Stimulated activated naive CD8-positive, alpha-beta T cell treated with anti-CD3 and anti-CD28 coated beads, Interleukin-15, Interleukin-2, amounts not matched to agents 100 U/mL and 50 U/mL, for 24 hours (primary cell): ENCODE results near the gene ALPI.
A peak's percentile ranks its signal among the peaks of the same experiment; 100 is the strongest.
"Not testable (repeated sequence)": the region's sequence is repeated elsewhere in the genome, so short reads cannot be mapped to it uniquely, and the experiment has no call there.

ENCODE experiments used
- ATAC-seq: fragments of 150-1000 bp; cut with Tn5 transposase; one replicate; pipeline ENCODE4 v1.10.0; 2021
- DNase-seq: peaks from one replicate; pipeline ENCODE4 v3.0.0; 2021

ALPI gene

DNA sequence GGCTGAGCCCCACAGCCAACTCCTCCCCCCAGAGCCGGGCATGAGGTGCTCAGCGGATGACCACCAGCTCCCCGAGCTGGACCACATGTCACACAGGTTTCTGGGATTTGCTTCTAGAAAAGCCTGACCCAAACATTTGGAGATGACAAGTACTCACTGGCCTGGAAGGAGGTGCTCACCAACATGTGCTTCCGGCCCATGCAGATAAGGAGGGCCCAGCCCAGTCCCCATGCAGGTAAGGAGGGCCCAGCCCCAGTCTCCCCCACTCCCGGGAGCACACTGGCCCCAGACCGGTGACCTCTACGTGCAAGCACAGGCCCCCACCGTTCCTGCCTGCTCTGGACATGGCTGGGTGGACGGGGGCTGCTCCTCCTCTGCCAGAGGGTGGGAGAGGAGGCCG, 14.0 kb upstream of the ALPI start:
- ATAC-seq: not testable (repeated sequence)

DNA sequence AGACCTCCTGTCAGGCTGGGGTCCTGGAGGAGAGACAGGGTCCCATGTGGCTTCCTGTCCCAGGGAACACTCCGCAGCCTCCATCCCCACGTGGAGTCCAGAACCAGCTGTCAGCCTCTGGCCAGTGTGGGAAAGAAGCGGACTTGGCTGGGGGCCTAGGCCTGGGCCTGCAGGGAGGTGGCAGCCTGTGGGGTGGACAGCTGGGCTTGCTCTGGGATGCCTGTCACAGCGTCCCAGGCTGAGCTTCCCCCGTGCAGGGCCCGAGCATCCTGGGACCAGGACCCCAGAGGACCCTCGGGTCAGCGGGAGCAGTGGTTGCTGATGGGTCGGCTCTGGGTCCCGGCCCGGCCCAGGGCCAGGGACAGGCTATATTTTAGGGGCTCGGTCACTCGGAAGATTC, 13.5 kb upstream of the ALPI start:
- not testable (repeated sequence) for DNase-seq, ATAC-seq

More for the DNA sequence above, 14.0 kb upstream of the ALPI start:
- DNase-seq: not testable (repeated sequence)

DNA sequence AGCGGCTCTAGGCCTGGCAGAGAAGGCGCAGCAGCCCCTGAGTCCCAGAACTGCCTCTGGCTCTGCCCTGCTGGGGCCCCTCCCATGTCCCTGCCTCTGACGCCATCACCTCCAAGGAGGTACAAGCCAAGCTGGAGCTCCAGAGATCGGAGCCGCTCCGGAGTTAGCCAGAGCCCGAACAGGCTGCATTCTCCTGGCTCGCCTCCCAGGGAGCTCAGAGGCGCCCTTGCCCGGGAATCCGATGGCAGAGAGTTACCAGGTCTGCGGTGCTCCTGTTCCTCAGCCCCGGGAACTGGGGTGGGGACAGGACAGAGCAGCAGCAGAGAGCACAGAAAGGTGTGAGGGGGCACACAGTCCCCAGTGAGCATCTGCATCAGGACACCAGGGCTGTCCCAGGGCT, 12.9 kb upstream of the ALPI start:
- ATAC-seq, DNase-seq: not testable (repeated sequence)

DNA sequence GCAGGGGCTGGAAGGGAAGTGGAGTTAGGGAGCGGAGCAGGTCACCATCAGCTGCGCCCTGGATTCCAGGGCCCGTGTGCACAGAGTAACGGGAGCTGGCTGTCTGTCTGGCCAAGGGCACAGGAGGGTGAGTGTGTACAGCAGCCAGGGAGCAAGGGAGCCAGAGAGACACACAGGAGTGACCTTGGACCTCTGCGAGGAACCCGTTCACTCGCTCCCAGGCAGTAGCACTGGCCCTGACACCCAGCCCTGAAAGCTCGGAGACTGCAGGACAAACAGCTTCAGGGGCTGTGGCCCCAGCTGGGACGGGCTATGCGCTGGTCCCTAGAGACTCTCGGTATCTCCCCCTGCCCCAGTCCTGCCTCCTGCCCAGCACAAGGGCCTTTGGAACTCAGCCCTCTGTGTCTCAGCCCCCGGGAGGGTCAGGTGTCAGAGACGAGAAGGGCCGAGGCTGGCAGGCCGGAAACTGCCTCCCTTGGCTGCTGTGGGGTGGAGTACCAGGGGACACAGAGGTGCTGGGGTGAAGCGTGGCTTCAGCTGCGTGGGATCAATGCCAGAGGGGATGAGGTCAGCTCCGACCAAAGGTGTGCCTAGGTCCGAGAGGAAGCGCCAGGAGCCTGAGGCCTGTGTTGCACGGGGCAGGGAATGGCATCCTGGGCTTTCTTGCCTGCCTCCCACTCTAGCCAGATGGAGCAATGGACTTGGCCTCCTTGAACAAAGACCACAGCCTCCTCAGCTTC, 12.1 kb upstream of the ALPI start:
- not testable (repeated sequence) for ATAC-seq, DNase-seq

- peak; percentile 64 for ATAC-seq
- peak; percentile 82 for DNase-seq
Measured at GRCh38 chr2:232444409-232445148, 11.4 kb upstream of the ALPI start.

- not testable (repeated sequence) for ATAC-seq, DNase-seq
Measured at GRCh38 chr2:232445149-232445885, 10.6 kb upstream of the ALPI start.

DNA sequence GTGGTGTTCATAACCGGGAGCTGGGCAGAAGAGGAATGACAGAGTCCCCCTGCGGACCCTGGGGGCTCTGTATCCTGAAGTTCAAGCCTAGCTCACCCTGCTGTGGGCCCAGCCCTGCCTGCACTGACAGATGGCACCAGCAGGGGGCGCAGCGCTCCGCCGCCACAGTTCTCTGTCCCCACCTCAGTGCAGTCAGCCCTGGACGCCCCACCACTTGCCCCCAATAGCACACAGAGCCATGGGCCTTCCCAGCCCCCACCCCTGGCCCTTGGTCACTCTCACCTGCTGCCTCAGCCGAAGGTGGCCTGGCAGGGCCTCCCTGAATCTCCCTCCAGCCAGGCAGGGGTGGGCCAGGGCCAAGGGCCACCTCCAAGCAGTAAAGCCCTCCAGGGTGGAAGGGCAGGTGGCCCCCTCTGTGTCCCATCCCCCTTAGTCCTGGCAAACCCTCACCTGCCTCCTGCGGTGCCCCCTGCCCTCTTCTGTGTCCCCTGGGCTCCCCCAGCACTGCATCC, 9.6 kb upstream of the ALPI start:
- not testable (repeated sequence) for ATAC-seq, DNase-seq

DNA sequence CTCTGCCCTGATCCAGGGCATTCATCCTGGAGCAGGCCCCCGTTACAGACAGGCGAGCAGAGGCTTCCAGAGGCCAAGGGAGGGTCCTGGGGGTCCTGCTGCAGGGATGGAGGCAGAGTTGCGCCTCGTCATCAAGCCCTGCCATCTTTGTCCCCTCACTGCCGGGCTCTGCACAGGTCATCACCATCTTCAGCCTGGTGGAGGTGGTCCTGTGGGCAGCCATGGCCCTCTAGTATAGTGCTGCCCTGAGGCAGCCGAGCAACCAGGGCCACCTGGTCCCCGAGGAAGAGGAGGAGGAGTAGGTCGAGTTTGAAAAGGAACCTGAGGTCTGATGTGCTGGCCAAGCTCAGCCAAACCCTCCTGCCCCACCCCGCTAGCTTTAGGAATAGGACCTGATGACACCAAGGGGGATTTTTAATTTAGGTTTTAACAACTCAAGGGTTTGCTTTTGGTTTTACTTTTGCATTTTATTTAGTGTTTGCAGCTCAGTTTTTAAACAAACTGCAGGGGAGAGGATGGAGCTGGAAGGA, 8.8 kb upstream of the ALPI start:
- no peak for ATAC-seq

GRCh38 chr2:232447638-232448303, 8.2 kb upstream of the ALPI start:
- DNase-seq (no peak), ATAC-seq (no peak)

More for the DNA sequence above, 8.8 kb upstream of the ALPI start:
- DNase-seq: no peak

DNA sequence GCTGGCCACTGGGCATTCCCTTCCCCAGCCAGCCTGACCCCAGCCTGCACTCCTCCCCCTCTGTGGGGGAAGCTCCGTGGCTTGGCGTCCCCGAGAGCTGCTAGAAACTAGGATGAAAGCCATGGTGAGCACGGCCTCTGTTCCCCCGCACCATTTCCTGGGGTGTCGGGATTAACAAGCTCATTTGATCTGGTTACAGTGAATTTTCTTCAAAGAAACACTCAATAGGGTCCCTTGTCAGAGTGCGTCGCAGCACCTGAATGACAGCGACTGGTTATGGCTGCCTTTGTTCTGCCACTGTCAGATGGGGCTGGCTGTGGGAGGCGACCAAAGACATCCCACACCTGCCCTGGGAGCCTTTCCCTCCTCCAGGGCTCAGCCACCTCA, 7.7 kb upstream of the ALPI start:
- ATAC-seq (no peak), DNase-seq (no peak)

DNA sequence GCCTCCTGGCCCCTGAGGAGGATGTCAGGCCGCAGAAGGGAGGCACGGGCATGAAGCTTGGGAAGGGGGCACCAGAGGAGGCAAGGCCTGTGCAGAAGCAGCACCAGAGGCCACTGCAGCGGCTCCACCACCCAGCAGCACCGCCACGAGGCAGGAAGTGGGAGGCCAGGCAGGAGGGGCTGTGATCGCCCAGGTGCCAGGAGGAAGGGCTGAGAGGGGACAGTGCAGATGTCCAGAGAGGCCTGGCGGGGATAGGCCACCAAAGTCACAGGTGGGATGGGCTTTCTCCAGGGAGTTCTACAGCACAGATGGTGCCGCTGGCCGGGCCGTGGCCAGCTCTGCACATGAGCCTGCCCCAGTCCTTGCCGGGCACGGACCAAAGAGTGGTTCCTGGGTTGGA, 6.0 kb upstream of the ALPI start:
- ATAC-seq: no peak
- DNase-seq: no peak

DNA sequence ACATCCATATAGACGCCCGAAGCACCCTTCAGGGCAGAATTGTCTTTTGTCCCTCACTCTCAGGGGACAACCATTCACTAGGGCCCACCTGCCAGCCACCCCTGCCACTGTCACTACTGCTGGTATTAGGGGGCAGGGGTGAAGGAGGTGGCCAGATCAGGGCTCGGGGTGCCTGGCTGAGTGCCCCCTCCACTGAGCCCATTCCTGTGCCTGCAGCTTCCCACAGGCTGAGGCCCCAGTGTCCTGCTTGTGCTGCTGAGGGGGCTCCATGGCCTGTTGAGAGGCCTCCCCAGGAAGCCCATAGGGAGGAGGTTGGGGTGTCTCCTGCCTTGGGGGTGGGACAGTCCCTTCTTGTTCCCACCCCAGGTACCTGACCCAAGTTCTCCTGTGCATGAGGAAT, 4.3 kb upstream of the ALPI start:
- DNase-seq, ATAC-seq: not testable (repeated sequence)

- DNase-seq (no peak), ATAC-seq (no peak)
Measured at GRCh38 chr2:232454630-232455029, 1.3 kb upstream of the ALPI start.

DNA sequence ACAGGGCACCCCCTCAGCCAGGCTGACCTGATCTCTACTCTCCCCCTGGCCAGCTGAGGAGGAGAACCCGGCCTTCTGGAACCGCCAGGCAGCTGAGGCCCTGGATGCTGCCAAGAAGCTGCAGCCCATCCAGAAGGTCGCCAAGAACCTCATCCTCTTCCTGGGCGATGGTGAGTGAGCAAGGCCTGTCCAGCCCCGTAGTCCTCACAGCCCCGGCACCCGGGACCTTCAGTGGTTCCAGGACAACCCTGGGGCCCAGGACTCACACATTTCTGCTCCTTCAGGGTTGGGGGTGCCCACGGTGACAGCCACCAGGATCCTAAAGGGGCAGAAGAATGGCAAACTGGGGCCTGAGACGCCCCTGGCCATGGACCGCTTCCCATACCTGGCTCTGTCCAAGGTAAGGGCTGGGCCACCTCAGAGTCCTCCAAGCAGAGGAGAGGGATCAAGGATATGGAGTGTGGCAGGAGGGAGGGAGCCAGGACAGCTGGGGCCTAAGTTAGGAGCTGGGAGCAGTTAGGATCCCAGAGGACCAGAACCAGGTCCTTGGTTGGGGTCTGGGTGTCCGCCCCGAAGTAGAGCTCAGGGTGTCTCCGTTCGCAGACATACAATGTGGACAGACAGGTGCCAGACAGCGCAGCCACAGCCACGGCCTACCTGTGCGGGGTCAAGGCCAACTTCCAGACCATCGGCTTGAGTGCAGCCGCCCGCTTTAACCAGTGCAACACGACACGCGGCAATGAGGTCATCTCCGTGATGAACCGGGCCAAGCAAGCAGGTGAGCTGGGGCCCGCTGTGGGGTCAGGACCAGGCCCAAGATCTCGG, 555 bp downstream of the ALPI start:
- DNase-seq: no peak

GRCh38 chr2:232457121-232458011, 1.4 kb downstream of the ALPI start:
- DNase-seq: peak; percentile 0
- ATAC-seq: no peak

More for the DNA sequence above, 555 bp downstream of the ALPI start:
- no peak for ATAC-seq

DNA sequence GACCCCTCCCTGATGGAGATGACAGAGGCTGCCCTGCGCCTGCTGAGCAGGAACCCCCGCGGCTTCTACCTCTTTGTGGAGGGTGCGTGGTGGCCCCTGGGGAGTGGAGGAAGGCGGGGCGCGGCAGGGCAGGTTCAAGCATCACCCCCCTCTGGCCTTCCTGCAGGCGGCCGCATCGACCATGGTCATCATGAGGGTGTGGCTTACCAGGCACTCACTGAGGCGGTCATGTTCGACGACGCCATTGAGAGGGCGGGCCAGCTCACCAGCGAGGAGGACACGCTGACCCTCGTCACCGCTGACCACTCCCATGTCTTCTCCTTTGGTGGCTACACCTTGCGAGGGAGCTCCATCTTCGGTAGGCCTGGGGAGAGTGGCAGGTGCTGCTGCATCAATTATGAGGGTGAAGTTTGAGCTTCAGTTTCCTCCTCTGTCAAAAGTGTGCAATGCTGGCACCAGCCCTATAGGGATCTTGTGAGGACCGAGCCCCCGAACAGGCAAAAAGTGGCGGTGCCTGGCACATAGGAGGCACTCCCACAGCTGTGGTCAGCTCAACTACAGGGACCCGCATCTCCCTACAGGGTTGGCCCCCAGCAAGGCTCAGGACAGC, 2.2 kb downstream of the ALPI start:
- ATAC-seq (no peak), DNase-seq (no peak)

DNA sequence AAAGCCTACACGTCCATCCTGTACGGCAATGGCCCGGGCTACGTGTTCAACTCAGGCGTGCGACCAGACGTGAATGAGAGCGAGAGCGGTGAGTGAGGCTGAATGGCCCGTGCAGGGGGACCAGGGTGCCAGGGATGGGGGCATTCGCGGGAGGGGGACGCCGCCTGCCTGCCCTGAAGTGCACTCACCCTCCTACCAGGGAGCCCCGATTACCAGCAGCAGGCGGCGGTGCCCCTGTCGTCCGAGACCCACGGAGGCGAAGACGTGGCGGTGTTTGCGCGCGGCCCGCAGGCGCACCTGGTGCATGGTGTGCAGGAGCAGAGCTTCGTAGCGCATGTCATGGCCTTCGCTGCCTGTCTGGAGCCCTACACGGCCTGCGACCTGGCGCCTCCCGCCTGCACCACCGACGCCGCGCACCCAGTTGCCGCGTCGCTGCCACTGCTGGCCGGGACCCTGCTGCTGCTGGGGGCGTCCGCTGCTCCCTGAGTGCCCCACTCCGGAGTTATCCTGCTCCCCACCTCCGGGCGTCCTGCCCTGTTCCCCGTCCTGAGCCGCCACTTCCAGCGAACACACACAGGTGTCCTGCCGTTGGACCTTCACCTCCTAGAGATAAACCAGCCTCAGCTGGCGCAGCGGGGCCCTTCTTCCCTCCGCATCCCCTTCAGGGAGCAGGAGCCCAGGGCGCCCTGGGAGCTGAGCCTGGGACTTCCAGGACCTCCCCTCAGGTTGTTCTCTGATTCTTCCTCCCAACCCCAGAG, 2.9 kb downstream of the ALPI start:
- no peak for ATAC-seq
- peak; percentile 1 for DNase-seq

DNA sequence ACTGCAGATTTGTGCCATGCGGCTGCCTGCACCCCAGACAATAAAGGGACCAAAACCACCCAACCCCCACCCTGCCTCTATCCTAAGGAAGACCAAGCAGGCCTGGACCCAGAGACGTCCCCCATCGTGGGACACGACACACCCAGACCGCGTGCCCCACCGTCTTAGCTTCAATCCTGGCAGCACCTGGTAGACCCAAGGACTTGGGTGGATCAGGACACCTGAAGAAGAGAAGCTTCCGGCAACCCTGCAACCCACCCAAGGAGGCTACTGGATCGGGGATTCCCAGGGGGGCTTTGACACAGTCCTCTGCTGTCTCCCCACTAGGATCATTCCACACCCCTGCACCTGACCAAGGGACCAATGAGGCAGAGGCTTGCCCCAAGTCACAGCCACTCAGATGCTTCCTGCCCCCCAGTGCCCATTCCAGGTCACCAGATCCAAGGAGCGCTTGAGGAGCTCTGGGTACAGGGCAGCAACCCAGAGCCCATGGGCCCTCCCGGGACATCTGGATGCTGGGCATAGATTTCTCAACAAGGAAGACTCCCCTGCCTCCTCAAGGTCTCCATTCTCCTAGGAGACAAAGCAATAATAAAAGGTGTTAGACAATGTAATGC, 3.6 kb downstream of the ALPI start:
- DNase-seq (peak; percentile 1), ATAC-seq (no peak)
